Trophoblast cell (in vitro differentiated cells and primary cell): ENCODE results near the gene CABP4.

ENCODE experiments used
- DNase-seq, 2 donors: peaks; one replicate each; pipeline ENCODE4 v3.0.0-alpha.2; 2016
- H2AFZ ChIP-seq: 2 replicates; pipeline ENCODE4 v1.6.1; 2013; ENCODE audit warnings: low read length, moderate library complexity, mild to moderate bottlenecking; ENCODE audit not compliant: insufficient read depth, poor library complexity
- H2AK5ac ChIP-seq: 2 replicates; pipeline ENCODE4 v1.6.1; 2013; ENCODE audit warnings: mild to moderate bottlenecking, low read length
- H2BK120ac ChIP-seq: 2 replicates; pipeline ENCODE4 v1.6.1; 2013; ENCODE audit warnings: low read length, mild to moderate bottlenecking, moderate library complexity; ENCODE audit not compliant: insufficient read depth, poor library complexity
- H2BK12ac ChIP-seq: 2 replicates; pipeline ENCODE4 v1.6.1; 2013; ENCODE audit warnings: mild to moderate bottlenecking, low read length, moderate library complexity
- H2BK5ac ChIP-seq: 2 replicates; pipeline ENCODE4 v1.6.1; 2013; ENCODE audit warnings: low read length, low read depth, moderate library complexity, mild to moderate bottlenecking; ENCODE audit not compliant: poor library complexity
- H3K14ac ChIP-seq: 2 replicates; pipeline ENCODE4 v1.6.1; 2013; ENCODE audit warnings: mild to moderate bottlenecking, low read length
- H3K18ac ChIP-seq: 2 replicates; pipeline ENCODE4 v1.6.1; 2013; ENCODE audit warnings: mild to moderate bottlenecking, low read length
- H3K23ac ChIP-seq: 2 replicates; pipeline ENCODE4 v1.6.1; 2013; ENCODE audit warnings: low read length
- H3K27ac ChIP-seq: 2 replicates; pipeline ENCODE4 v1.5.1; 2013; ENCODE audit warnings: low read depth, mild to moderate bottlenecking, inconsistent platforms, low read length, moderate library complexity
- H3K27me3 ChIP-seq: 2 replicates; pipeline ENCODE4 v1.6.1; 2013; ENCODE audit warnings: inconsistent platforms, mild to moderate bottlenecking, low read length, moderate library complexity; ENCODE audit not compliant: insufficient read depth
- H3K36me3 ChIP-seq, 2 experiments: 1 replicate in 1 of 2; 2 replicates in 1 of 2; pipeline ENCODE4 v1.6.1; 2013; ENCODE audit warnings: low read length in 2 of 2, mild to moderate bottlenecking in 2 of 2, moderate library complexity in 1 of 2; ENCODE audit not compliant: insufficient read depth in 2 of 2, control insufficient read depth in 1 of 2
- H3K4ac ChIP-seq: 2 replicates; pipeline ENCODE4 v1.6.1; 2013; ENCODE audit warnings: low read depth, mild to moderate bottlenecking, low read length, moderate library complexity
- H3K4me1 ChIP-seq, 2 experiments: 1 replicate in 1 of 2; 2 replicates in 1 of 2; pipeline ENCODE4 v1.6.1; 2013; ENCODE audit warnings: low read length in 2 of 2, mild to moderate bottlenecking in 2 of 2, moderate library complexity in 1 of 2; ENCODE audit not compliant: insufficient read depth in 2 of 2, control insufficient read depth in 1 of 2
- H3K4me2 ChIP-seq: 2 replicates; pipeline ENCODE4 v1.6.1; 2013; ENCODE audit warnings: inconsistent platforms, mild to moderate bottlenecking, low read length, moderate library complexity
- H3K4me3 ChIP-seq: 2 replicates; pipeline ENCODE4 v1.5.1; 2013; ENCODE audit warnings: mild to moderate bottlenecking, low read depth, low read length, inconsistent platforms
- H3K79me1 ChIP-seq: one replicate; pipeline ENCODE4 v1.6.1; 2013; ENCODE audit warnings: low read length
- H3K79me2 ChIP-seq: 2 replicates; pipeline ENCODE4 v1.6.1; 2013; ENCODE audit warnings: low read length, mild to moderate bottlenecking; ENCODE audit not compliant: control insufficient read depth, insufficient read depth, poor library complexity
- H3K9ac ChIP-seq: 2 replicates; pipeline ENCODE4 v1.6.1; 2013; ENCODE audit warnings: mild to moderate bottlenecking, low read length
- H3K9me3 ChIP-seq: 2 replicates; pipeline ENCODE4 v1.6.1; 2013; ENCODE audit warnings: low read depth, mild to moderate bottlenecking, control low read depth, inconsistent platforms, low read length; ENCODE audit not compliant: insufficient read depth
- H4K12ac ChIP-seq: 2 replicates; pipeline ENCODE4 v1.6.1; 2013; ENCODE audit warnings: low read depth, mild to moderate bottlenecking, low read length, moderate library complexity
- H4K8ac ChIP-seq: 2 replicates; pipeline ENCODE4 v1.6.1; 2013; ENCODE audit warnings: low read depth, mild to moderate bottlenecking, low read length, moderate library complexity
- H4K91ac ChIP-seq: one replicate; pipeline ENCODE4 v1.6.1; 2013; ENCODE audit warnings: low read depth, mild to moderate bottlenecking, low read length, moderate library complexity
- WGBS: extraction: QIAGEN DNeasy Blood & Tissue Kit; methylation state at CpG from one replicate; pipeline ENCODE4 v1.1.7; 2013; ENCODE audit warnings: missing lambda C conversion rate; ENCODE audit not compliant: insufficient read length, insufficient coverage; ENCODE audit errors: extremely low coverage; 5-methylcytosine and 5-hydroxymethylcytosine counted together

The CABP4 gene

DNA sequence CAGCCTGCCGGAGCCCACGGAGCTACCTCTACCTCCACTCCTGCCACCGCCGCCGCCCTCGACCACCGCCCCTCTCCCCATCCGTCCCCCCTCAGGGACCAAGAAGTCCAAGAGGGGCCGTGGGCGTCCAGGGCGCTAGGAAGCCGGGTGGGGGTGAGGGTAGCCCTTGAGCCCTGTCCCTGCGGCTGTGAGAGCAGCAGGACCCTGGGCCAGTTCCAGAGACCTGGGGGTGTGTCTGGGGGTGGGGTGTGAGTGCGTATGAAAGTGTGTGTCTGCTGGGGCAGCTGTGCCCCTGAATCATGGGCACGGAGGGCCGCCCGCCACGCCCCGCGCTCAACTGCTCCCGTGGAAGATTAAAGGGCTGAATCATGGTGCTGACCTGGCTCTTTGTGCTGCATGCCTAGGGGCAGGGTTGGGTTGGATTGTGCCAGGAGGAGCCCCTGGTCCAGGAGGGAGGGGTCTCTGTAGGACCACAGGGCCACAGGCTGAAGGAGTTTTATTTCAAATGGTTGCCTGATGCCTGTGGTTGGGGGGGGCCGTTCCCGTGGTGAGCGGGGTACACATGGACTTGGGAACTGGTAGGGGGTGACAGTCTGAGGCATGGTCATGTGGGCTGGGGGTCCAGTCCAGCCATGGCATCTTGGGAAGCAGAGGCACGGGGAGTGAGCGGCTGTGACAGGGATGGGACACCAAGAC, 20.0 kb upstream of the CABP4 start:
- Histone ChIP-seq H2AFZ (no peak overlapping the region), H3K4me2 (no peak overlapping the region), H3K4ac (no peak overlapping the region), H3K14ac (no peak overlapping the region), H3K4me1 (peaks cover 12 to 24% of the 10 kb centered on the region in 2 experiments), H3K9me3 (no peaks in the 10 kb centered on the region), H3K4me3 (no peak overlapping the region), H2AK5ac (no peak overlapping the region), H2BK5ac (no peak overlapping the region), H3K18ac (no peak overlapping the region), H3K79me2 (no peaks in the 10 kb centered on the region), H4K91ac (peak overlapping the region; percentile 49), H3K23ac (no peak overlapping the region), H4K8ac (no peak overlapping the region), H2BK12ac (no peak overlapping the region), H3K79me1 (peaks cover 9% of the 10 kb centered on the region), H2BK120ac (no peak overlapping the region), H3K27me3 (no peaks in the 10 kb centered on the region), H3K27ac (peak overlapping the region; percentile 80), H4K12ac (no peak overlapping the region), H3K36me3 (peaks cover 77% of the 10 kb centered on the region in 2 experiments), H3K9ac (no peak overlapping the region)
- DNase-seq: no peak
- WGBS: no CpG with 5 or more reads among the region's 26 CpGs

- no peak for DNase-seq
- Histone ChIP-seq H3K79me2 (no peaks in the 10 kb centered on the region), H3K79me1 (peaks cover 9% of the 10 kb centered on the region), H3K14ac (peak overlapping the region; percentile 1), H3K4me1 (peaks cover 12 to 24% of the 10 kb centered on the region in 2 experiments), H4K12ac (peak overlapping the region; percentile 23), H3K18ac (peak overlapping the region; percentile 12), H4K8ac (no peak overlapping the region), H2AK5ac (peak overlapping the region; percentile 32), H3K4me3 (no peak overlapping the region), H2BK120ac (peak overlapping the region; percentile 3), H2AFZ (no peak overlapping the region), H3K36me3 (peaks cover 79 to 82% of the 10 kb centered on the region in 2 experiments), H3K27me3 (no peaks in the 10 kb centered on the region), H4K91ac (peak overlapping the region; percentile 49), H3K9me3 (no peaks in the 10 kb centered on the region), H3K9ac (no peak overlapping the region), H3K23ac (no peak overlapping the region), H3K27ac (peak overlapping the region; percentile 80), H3K4me2 (no peak overlapping the region), H3K4ac (no peak overlapping the region), H2BK5ac (no peak overlapping the region), H2BK12ac (no peak overlapping the region)
- no CpG with 5 or more reads among the region's 38 CpGs for WGBS
Measured at GRCh38 chr11:67435727-67436458, 19.3 kb upstream of the CABP4 start.

- Histone ChIP-seq H3K9ac (no peak overlapping the region), H2BK5ac (peak overlapping the region; percentile 20), H3K79me1 (peaks cover 9% of the 10 kb centered on the region), H3K4me1 (peaks cover 12 to 24% of the 10 kb centered on the region in 2 experiments), H4K91ac (peak overlapping the region; percentile 41), H3K9me3 (no peaks in the 10 kb centered on the region), H3K14ac (no peak overlapping the region), H3K27me3 (no peaks in the 10 kb centered on the region), H2BK12ac (peak overlapping the region; percentile 7), H3K79me2 (no peaks in the 10 kb centered on the region), H2AFZ (no peak overlapping the region), H3K4ac (no peak overlapping the region), H3K27ac (peak overlapping the region; percentile 80), H2BK120ac (no peak overlapping the region), H4K8ac (no peak overlapping the region), H4K12ac (no peak overlapping the region), H3K4me3 (no peak overlapping the region), H3K4me2 (peak overlapping the region; percentile 14), H3K36me3 (peaks cover 80 to 85% of the 10 kb centered on the region in 2 experiments), H3K23ac (no peak overlapping the region), H2AK5ac (no peak overlapping the region), H3K18ac (no peak overlapping the region)
- peak; percentile 24 to 32 for DNase-seq
- WGBS: no CpG with 5 or more reads among the region's 6 CpGs
Measured at GRCh38 chr11:67436459-67437081, 18.6 kb upstream of the CABP4 start.

- peak within 1 kb of the TSS; percentile 81 for H3K27ac ChIP-seq
- H3K4me3 ChIP-seq: no peak within 1 kb of the TSS
- no peak within 1 kb of the TSS for H3K9ac ChIP-seq
- peak within 1 kb of the TSS; percentile 21 for H3K18ac ChIP-seq
- no peak within 1 kb of the TSS for H2AFZ ChIP-seq
- H3K79me2 ChIP-seq: no peaks in the 10 kb centered on the region
- peak within 1 kb of the TSS; percentile 59 for H4K91ac ChIP-seq
- no peak within 1 kb of the TSS for H3K23ac ChIP-seq
- no peaks in the 10 kb centered on the region for H3K9me3 ChIP-seq
- peak within 1 kb of the TSS; percentile 30 for H4K8ac ChIP-seq
- H3K27me3 ChIP-seq: no peaks in the 10 kb centered on the region
- H2BK5ac ChIP-seq: peak within 1 kb of the TSS; percentile 37
- peak within 1 kb of the TSS; percentile 64 for H3K14ac ChIP-seq
- no peak for DNase-seq
- WGBS: no CpG with 5 or more reads among the region's 26 CpGs
- H3K4ac ChIP-seq: peak within 1 kb of the TSS; percentile 2
- H3K79me1 ChIP-seq: peaks cover 9% of the 10 kb centered on the region
- peak within 1 kb of the TSS; percentile 7 for H2BK12ac ChIP-seq
- peaks cover 78 to 85% of the 10 kb centered on the region in 2 experiments for H3K36me3 ChIP-seq
- peak within 1 kb of the TSS; percentile 5 for H2AK5ac ChIP-seq
- H3K4me1 ChIP-seq: peaks cover 12 to 27% of the 10 kb centered on the region in 2 experiments
- peak within 1 kb of the TSS; percentile 14 for H3K4me2 ChIP-seq
- H2BK120ac ChIP-seq: peak within 1 kb of the TSS; percentile 15
- H4K12ac ChIP-seq: peak within 1 kb of the TSS; percentile 38
Measured at GRCh38 chr11:67437082-67437808, 17.9 kb upstream of the CABP4 start, which contains the start of gene PTPRCAP. TSS of gene PTPRCAP (minus strand) at chr11:67437682. CDS start at chr11:67437619, 63 bp downstream.
